Kidney capillary endothelial cell (primary cell): Measurements from ENCODE around the gene SALL4.

Experiments
- DNase-seq: peaks from one replicate; pipeline ENCODE4 v3.0.0-alpha.2; 2018; ENCODE audit warnings: low spot score

SALL4 gene

DNA sequence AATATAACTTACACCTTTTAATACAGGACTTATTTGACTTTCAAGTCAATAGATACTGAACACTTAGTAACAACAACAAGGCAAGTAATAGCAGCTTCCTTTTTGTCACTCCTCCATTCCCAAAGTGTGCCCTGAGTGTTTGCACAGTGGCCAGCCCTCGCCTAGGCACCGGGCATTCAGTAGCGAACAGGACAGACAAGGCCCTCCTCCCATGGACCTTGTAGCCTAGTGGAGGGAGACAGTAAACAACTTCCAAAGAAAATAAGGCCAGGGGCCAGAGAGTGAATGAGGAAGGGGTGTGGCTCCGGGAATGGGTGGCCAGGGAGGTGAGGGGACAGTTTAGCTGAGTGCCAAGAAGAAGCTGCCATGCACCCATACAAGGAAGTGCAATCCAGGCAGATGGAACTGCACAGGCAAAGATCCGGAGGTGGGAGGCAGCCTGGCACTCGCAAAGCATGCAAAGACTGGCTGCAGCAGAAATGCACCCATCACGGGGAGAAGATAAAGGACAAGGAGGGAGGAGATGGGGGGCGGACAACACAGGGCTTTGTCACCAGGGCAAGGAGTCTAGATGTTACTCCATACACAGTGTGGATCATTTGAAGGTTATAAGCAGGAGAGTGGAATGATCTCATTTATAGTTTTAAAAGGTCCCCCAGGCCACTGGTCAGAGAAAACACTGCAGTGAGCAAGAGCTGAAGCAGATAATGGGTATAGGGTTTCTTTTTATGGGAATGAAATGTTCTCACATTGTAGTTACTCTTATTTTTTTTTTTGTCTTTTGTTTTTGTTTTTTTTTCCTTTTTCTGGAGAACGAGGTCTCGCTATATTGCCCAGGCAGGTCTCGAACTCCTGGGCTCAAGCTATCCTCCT is 66.4 kb downstream of the SALL4 start:
- no peak for DNase-seq

DNA sequence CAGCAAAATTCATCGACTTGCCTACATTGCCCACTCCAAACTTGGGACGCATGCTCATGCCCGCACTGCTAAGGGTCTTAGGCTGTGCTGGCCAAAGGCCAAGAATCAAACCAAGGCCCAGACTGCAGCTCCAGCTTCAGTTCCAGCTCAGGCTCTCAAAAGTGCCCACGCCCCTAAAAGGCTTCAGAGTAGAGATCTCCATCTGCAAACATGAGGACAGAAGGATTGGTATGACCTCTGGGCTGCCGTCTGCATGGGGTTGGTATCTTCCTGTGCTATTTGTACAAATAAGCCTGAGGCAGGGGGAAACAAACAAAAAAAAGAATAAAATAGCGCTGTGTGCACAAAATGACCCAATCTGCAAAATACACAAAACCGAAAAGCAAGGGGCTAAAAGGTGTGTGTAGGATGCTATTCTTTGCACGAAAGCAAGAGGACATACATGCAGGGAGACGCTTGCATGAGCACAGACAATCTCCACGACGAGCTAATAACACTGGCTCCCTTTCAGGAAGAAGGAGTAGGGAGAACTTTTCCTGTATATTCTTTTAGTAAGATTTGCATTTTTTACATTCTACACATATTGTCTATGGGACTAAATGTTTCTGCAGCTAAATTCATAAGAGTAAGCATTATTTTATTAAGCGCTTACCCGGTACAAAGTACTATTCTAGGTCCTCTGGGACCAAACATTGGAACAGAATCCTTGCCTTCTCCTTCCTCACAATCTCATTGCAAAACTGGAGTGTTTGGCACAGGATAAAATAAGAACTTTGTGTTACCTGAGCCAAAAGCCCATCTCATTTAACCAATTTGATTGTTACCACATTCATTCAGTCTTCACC is 67.2 kb downstream of the SALL4 start:
- no peak for DNase-seq

GRCh38 chr20:51733070-51733469 is 69.3 kb downstream of the SALL4 start:
- DNase-seq = no peak
